ENCODE results near the gene TOMM7. TPM values are rescaled to one million over a fixed set of nuclear protein-coding genes. Genes with fewer than 3 reads are reported as not detected.

Gene TOMM7
- total RNA-seq, 1 experiment from 2014 or later, result 295 TPM

- Histone ChIP-seq H3K27ac (ENCODE audit: low read length) (no peak overlapping the region), H3K4me3 (ENCODE audit: low read depth in 2 of 2, low read length in 2 of 2) (no peak overlapping the region), H3K9me3 (ENCODE audit: control insufficient read depth, insufficient read depth, low read depth, low read length) (no peaks in the 10 kb centered on the region), H3K27me3 (ENCODE audit: control insufficient read depth, insufficient read depth, low read length) (no peaks in the 10 kb centered on the region; the same call in 1 of the 2 replicates), H3K4me1 (ENCODE audit: control insufficient read depth, insufficient read depth, low read length) (no peaks in the 10 kb centered on the region), H3K36me3 (ENCODE audit: control insufficient read depth, insufficient read depth, low read length) (no peaks in the 10 kb centered on the region)
- ChIA-PET POLR2A (no interaction called here), CTCF (no interaction called here)
- intact Hi-C loops (cut with micrococcal nuclease; ENCODE audit: unreplicated experiment), result no loop called here
- TF ChIP-seq SIN3A (IDR thresholded peaks at IDR 0.05; ENCODE audit: borderline replicate concordance, insufficient read depth, low read depth, low read length) (no peak), REST (IDR thresholded peaks at IDR 0.05; ENCODE audit: insufficient read depth in 1 of 2, low read depth in 2 of 2, low read length in 1 of 2) (no peak), CTCF (IDR thresholded peaks at IDR 0.05) (no peak), POLR2AphosphoS5 (IDR thresholded peaks at IDR 0.05; ENCODE audit: low read depth, low read length) (no peak), TCF7L2 (IDR thresholded peaks at IDR 0.05; ENCODE audit: low read depth, low read length) (no peak)
- in situ Hi-C loops (cut with HindIII; ENCODE audit: low pct_unique_long_range_greater_than_20kb, low sequenced_read_pairs), result no loop called here
- ATAC-seq, result no peak
- no peak for DNase-seq (ENCODE audit: low read depth, low spot score)
- no TSS peak for BruUV-seq (replicated peaks)
Observed at GRCh38 chr7:22831602-22832305, 9.1 kb upstream of the TOMM7 start.

GRCh38 chr7:22827563-22827962 is 4.9 kb upstream of the TOMM7 start:
- DNase-seq (ENCODE audit: low read depth, low spot score), result no peak
- TF ChIP-seq SIN3A (IDR thresholded peaks at IDR 0.05; ENCODE audit: borderline replicate concordance, insufficient read depth, low read depth, low read length) (no peak), POLR2AphosphoS5 (IDR thresholded peaks at IDR 0.05; ENCODE audit: low read depth, low read length) (no peak), REST (IDR thresholded peaks at IDR 0.05; ENCODE audit: insufficient read depth in 1 of 2, low read depth in 2 of 2, low read length in 1 of 2) (no peak), CTCF (IDR thresholded peaks at IDR 0.05) (no peak)
- no peaks in the 10 kb centered on the region for H3K36me3 ChIP-seq (ENCODE audit: control insufficient read depth, insufficient read depth, low read length)
- no peaks in the 10 kb centered on the region; the same call in 1 of the 2 replicates for H3K27me3 ChIP-seq (ENCODE audit: control insufficient read depth, insufficient read depth, low read length)
- BruUV-seq (replicated peaks), result no TSS peak
- no peak for ATAC-seq
- ChIA-PET POLR2A (no interaction called here), CTCF (no interaction called here)
- H3K4me1 ChIP-seq (ENCODE audit: control insufficient read depth, insufficient read depth, low read length), result peaks cover 4% of the 10 kb centered on the region
- intact Hi-C loops (cut with micrococcal nuclease; ENCODE audit: unreplicated experiment) (no loop called here), in situ Hi-C loops (cut with HindIII; ENCODE audit: low pct_unique_long_range_greater_than_20kb, low sequenced_read_pairs) (no loop called here)
- H3K9me3 ChIP-seq (ENCODE audit: control insufficient read depth, insufficient read depth, low read depth, low read length), result no peaks in the 10 kb centered on the region
- no peak overlapping the region for H3K27ac ChIP-seq (ENCODE audit: low read length)
- H3K4me3 ChIP-seq (ENCODE audit: low read depth in 2 of 2, low read length in 2 of 2), result no peak overlapping the region

All from Panc1 (cell line).